ENCODE data around the gene FTH1. TPM values are rescaled to one million over a fixed set of nuclear protein-coding genes. Genes with fewer than 3 reads are reported as not detected.

Gene FTH1
- total and polyA plus RNA-seq, 2 of the 8 experiments (the other 6 are each of a cell fraction or from before 2014, with no cell fraction given), result 1,153 to 1,461 TPM

DNA sequence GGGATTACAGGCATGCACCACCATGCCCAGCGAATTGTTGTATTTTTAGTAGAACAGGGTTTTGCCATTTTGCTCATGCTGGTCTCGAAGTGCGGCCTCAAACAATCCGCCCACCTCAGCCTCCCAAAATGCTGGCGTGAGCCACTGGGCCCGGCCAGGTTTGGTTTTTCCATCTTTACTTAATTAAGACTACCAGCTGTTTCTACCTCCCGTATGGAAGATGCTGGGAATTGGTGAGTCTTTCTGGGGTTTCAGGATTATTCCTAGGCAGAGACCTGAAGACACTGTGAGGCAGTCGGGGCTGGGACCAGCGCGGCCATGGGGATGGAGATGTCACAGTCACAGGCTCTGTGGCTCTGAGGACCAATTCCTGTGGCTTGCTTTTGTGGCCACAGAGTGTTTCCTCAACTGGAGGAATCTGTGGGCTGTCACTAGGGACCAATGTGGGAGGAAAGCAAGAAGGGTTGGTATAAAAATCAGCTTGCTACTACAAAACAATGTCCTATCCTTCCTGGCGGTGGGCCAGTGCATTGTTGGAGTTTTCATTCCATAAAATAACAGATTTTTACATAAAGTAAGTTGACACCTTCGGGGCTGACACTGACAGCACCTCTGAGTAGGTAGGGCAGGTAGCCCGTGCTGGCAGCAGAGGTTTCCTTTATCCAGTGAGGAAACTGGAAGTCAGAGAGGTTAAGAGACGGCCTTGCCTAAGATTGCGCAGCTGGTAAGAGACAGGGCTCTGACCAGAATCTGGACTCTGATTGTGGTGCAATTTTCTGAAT is 8.4 kb upstream of the FTH1 start:
- Histone ChIP-seq H2BK20ac (ENCODE audit: low read length) (no peak overlapping the region), H3K23ac (ENCODE audit: insufficient read length) (no peak overlapping the region), H3K23me2 (ENCODE audit: low read depth, low read length) (no peaks in the 10 kb centered on the region), H2BK12ac (ENCODE audit: low read depth, low read length) (no peak overlapping the region), H2BK120ac (replicated peaks; ENCODE audit: low read depth, low read length) (no peak overlapping the region), H3K9ac (replicated peaks in 1 of 4; ENCODE audit: extremely low read depth in 1 of 4, low read depth in 3 of 4, low read length in 3 of 4) (no peak overlapping the region), H4K91ac (replicated peaks; ENCODE audit: insufficient read length, low read length) (no peak overlapping the region), H3K4me2 (ENCODE audit: insufficient read depth in 1 of 2, low read depth in 2 of 2, low read length in 2 of 2) (no peak overlapping the region), H3K36me3 (ENCODE audit: control insufficient read depth in 2 of 4, insufficient read depth in 4 of 4, low read length in 3 of 4) (no peaks in the 10 kb centered on the region), H3K9me3 (ENCODE audit: insufficient read depth in 2 of 2, low read depth in 1 of 2, low read length in 1 of 2) (no peaks in the 10 kb centered on the region), H3K79me2 (ENCODE audit: control insufficient read depth in 1 of 2, insufficient read depth in 2 of 2, low read length in 2 of 2) (no peaks in the 10 kb centered on the region), H4K5ac (ENCODE audit: insufficient read length, low read depth, low read length) (no peak overlapping the region), H3K79me1 (ENCODE audit: low read depth, low read length) (no peaks in the 10 kb centered on the region), H4K8ac (ENCODE audit: extremely low read depth, insufficient read depth, low read length) (no peak overlapping the region), H2AK5ac (ENCODE audit: low read depth, low read length) (no peak overlapping the region), H4K20me1 (replicated peaks in 1 of 2; ENCODE audit: control insufficient read depth in 1 of 2, insufficient read depth in 2 of 2, low read length in 2 of 2) (peaks cover 0 to 2% of the 10 kb centered on the region in 2 experiments), H3K4me1 (replicated peaks in 1 of 4; ENCODE audit: control insufficient read depth in 3 of 4, insufficient read depth in 4 of 4, low read length in 3 of 4) (peaks cover 9 to 20% (median 15%) of the 10 kb centered on the region in 4 experiments), H2BK15ac (ENCODE audit: low read length) (no peak overlapping the region), H3K14ac (ENCODE audit: insufficient read length) (no peak overlapping the region), H2BK5ac (ENCODE audit: low read depth, low read length) (no peak overlapping the region), H3K27me3 (replicated peaks in 1 of 4; ENCODE audit: control insufficient read depth in 3 of 4, extremely low read depth in 1 of 4, insufficient read depth in 3 of 4, low read length in 3 of 4) (peaks cover 2 to 18% (median 5%) of the 10 kb centered on the region in 4 experiments; a peak in 4 of 7 replicates), H3K4me3 (ENCODE audit: extremely low read depth in 1 of 4, insufficient read depth in 2 of 4, low read depth in 3 of 4, low read length in 4 of 4) (no peak overlapping the region), H3K4ac (replicated peaks; ENCODE audit: insufficient read length, low read depth, low read length) (no peak overlapping the region), H2AFZ (ENCODE audit: low read length) (no peak overlapping the region), H3K56ac (replicated peaks; ENCODE audit: insufficient read length, low read depth, low read length) (no peak overlapping the region), H3K18ac (ENCODE audit: extremely low read depth, low read length) (no peak overlapping the region), H3K27ac (ENCODE audit: low read depth, low read length) (no peak overlapping the region)
- 85% methylated on average over 15 of the region's 15 CpGs; no CpG with 5 or more reads in 1 of the 2 experiments for WGBS, 2 experiments (ENCODE audit: extremely low coverage in 1 of 2, insufficient coverage in 1 of 2, insufficient read length in 1 of 2, insufficient replicate concordance in 2 of 2, low coverage in 1 of 2, low lambda C conversion rate in 2 of 2, missing lambda C conversion rate in 1 of 2)
- no peak for FAIRE-seq
- TF ChIP-seq CHD2 (IDR thresholded peaks at IDR 0.05; ENCODE audit: low read length), result no peak
- no peak for DNase-seq (ENCODE audit: low read depth in 1 of 2, low spot score in 2 of 2)
- ChIA-PET CTCF (ENCODE audit: partially characterized antibody) (interaction anchor here (0.6 to 6.0 kb wide), 7 partner anchors 10 to 106 kb away, joined by 3 to 28 read pairs (median 4); no protein-coding TSS in a partner anchor), POLR2A (ENCODE audit: partially characterized antibody) (interaction anchor here (1.2 to 25.7 kb wide), 2 partner anchors 16 to 23 kb away, joined by 3 to 458 read pairs; partner anchors contain the start of genes BEST1 and FTH1)

Data from H1 (cell line).